Body of pancreas (tissue), 4 donors: ENCODE measurements around the gene RECK.

Experiments
- POLR2A ChIP-seq, 3 donors: fragments of 450-650 bp; IDR thresholded peaks; one replicate each; pipeline ENCODE4 v1.6.1; 2016; ENCODE audit warnings: antibody characterized with exemption in 3 of 3, mild to moderate bottlenecking in 2 of 3
- TF ChIP-seq, protein P1 (sequence below), 7 experiments: fragments of 450-650 bp in 4 of 7; fragments of 200-600 bp in 3 of 7; sonication (generic) in 3 of 7; IDR thresholded peaks; one replicate each; pipeline ENCODE4 v1.5.1; 2016 to 2019; ENCODE audit warnings: antibody characterized with exemption in 7 of 7

DNA sequence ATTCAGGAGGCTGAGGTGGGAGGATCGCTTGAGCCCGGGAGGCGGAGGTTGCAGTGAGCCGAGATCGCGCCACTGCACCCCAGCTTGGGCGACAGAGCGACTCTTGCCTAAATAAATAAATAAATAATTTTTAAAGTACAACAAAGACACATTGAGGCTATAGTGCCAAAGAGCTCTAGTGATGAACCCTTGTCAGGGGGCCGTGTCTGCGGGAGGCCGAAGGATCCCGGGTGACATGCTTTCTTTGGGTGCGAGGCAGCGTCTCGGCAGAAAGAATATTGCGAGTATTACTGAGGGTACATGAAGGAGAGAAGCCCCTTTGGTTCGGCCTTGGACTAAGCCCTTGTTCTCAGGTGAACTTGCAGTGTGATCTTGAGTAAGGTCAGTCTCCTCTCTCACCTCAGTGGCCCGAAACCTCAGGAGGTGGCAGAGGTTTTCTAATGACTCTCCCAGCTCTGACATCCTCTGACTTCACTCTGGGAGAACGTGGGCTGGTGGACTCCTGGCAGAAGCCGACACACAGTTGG lies 397 bp upstream of the RECK start:
- TF ChIP-seq, protein P1, sequence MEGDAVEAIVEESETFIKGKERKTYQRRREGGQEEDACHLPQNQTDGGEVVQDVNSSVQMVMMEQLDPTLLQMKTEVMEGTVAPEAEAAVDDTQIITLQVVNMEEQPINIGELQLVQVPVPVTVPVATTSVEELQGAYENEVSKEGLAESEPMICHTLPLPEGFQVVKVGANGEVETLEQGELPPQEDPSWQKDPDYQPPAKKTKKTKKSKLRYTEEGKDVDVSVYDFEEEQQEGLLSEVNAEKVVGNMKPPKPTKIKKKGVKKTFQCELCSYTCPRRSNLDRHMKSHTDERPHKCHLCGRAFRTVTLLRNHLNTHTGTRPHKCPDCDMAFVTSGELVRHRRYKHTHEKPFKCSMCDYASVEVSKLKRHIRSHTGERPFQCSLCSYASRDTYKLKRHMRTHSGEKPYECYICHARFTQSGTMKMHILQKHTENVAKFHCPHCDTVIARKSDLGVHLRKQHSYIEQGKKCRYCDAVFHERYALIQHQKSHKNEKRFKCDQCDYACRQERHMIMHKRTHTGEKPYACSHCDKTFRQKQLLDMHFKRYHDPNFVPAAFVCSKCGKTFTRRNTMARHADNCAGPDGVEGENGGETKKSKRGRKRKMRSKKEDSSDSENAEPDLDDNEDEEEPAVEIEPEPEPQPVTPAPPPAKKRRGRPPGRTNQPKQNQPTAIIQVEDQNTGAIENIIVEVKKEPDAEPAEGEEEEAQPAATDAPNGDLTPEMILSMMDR (IDR thresholded peaks at IDR 0.05), result no peak
- TF ChIP-seq POLR2A (IDR thresholded peaks at IDR 0.05), result no peak
